GM03348 (cell line): ENCODE results near the gene KAT7.

Source experiments
- DNase-seq: peaks from one replicate; pipeline ENCODE4 v3.0.0; 2012; ENCODE audit warnings: low spot score

KAT7 gene

DNA sequence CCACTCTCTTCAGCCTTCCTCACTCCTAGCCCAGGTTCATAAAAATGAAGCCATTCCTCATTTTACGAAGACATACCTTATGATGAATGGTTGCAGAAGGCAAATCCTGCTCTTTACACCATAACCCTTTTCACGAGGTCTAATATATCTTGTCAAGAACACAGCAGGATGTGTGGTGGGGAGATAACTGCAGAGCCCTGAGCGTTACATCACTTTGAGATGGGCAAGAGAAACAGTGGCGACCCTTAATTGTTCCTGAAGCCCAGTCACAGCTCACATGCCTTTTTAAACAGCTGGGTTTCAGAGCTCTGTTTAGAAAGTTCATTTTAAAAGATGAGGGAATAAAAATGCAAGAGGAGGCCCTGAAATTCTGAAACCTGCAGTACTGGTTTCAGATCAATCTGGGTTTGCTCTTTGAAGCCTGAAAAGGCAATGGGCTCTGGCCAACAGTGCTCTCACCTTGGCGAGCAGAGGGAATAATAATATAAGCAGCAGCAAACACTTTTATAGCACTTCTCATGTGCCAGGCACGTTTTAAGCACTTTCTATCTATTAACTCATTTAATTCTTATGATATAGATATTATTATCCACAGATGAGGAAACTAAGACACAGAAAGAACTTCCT is 27.4 kb upstream of the KAT7 start:
- DNase-seq = no peak

DNA sequence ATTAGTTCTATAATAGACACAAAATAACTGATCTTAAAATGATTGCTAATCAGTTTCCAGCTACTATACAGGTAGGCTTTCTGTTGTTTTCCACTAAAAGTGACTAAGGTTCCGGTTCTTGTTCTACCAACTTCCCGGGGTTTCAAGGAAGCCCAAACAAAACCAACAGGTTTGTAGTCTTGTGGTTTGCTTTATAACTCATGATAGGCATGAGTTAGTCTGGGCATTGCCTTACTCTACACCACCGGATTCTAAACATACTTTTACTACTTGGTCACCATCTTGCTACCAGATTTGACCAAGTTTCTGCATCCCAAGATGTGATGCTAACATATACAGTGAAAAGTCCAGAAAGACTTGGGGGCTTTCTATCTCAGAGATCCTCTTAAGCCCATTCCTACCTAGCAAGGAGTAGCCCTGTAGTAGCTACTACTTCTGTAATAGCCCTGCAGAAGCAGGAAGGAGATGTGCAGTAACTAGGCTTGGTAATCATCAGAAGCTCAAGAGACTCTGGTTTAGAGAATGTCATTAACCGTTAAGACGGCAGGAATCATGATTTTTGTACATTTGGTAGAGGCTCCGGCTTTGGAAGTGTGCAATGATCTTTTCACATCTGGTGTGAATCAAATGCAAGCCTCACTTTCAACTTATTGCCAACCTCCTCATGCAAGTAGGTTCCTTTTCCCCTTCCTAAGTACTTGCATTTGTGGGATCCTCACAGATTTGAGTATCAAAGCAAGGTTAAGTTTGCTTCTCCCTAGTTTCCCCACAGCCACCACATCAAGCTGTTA is 26.1 kb upstream of the KAT7 start:
- no peak for DNase-seq

GRCh38 chr17:49763735-49764558 is 24.5 kb upstream of the KAT7 start, which contains the start of gene FAM117A:
Gene FAM117A, minus strand, starts transcription at chr17:49764131. Its CDS starts 44 bp downstream, at chr17:49764087.
- DNase-seq = peak; percentile 98

DNA sequence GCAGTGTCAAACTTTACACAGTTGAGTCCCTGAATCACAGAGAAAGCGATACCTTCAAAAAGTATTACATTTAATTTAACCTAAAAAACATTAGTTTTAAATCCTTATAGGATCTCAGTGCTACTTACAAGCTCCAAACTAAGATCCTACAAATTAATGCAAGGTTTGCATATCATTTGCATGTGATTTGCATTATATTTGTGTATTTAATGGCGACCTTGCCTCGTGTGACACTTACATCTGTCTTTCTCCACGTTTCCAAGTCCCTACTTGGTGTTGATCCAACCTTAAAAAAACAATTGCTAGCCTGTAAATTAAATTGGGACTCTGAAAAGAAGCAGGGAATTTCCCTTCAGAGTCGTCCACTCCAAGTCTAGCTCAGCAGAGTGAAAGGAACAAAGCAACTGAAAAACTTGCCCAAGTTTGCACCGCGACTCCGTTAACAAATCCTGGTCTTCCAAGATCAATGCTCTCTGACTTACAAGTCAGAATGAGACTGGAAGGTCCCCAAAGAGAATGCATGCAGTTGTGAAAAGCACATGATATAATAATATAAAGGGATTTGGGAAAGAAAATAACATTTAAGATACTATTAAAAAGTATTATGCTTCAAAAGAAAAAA is 23.8 kb upstream of the KAT7 start:
- no peak for DNase-seq

GRCh38 chr17:49766918-49767530 is 21.5 kb upstream of the KAT7 start:
- DNase-seq = no peak

DNA sequence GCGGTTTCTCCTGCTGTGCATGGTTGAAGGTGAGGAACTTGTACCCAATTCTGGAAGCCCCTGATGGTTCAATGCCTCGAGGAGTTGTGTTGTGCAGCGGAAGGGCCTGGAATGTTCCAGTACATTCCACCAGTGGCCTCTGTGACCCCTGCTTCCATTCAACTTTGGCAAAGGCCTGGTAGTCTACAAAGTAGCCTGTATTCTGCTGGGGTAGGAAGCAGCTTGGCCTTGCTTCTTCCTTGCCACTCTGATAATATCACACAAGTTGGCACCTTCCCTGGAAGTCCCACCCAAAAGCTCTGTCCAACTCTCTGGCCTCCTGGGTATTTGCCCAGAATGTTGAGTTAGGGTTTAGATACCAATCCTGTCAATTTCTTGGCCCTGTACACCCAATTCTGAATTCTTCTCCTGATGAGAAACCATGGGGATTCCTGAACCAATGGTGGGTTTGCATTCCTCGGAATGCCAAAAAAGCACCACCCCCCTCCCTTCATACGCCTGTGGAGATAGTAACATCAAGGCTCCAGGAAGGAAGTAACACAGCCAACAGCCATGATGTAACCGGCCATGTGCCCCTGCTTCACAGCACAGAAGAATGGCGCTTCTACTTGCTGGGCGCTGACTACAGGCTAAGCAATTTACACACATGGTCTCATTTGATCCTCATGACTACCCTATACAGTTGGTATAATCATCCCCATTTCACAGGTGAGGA is 12.8 kb upstream of the KAT7 start:
- no peak for DNase-seq

DNA sequence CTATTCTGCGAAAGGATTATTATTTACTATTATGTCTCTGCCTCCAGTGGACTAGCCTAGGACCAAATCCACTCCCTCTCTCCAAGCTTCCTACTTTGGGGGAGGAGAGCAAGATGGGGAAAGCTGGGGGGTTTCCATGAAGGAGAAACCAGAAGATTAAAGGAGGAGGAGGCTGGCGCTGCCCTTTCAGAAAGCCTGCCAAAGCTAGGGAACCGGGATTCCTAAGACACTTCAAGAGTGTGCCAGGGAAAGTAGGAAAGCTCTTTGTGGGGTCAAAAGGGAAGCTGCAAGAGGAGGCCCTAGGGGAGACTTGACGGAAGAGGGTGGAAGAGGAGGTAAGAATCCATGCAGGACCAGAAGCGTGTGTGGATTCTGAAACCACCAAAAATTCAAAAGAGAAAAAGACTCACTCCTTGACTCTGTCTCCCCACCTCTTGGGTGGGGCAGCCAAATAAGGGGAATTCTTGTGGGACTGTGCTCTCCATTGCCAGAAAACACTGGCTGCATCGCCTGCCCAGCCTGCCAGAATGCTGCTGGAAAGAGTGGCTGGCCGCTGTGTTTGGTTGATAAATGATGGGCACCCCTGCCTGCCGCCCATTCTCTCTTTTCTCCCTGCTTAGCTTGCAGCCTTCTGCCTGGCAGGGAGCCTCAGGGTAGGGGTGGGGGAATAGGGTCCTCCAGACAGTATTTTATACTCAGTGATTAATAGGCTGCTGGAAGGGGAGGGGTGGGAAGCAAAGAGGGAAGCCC is 11.8 kb upstream of the KAT7 start:
- DNase-seq = no peak

GRCh38 chr17:49777563-49777962 is 10.9 kb upstream of the KAT7 start:
- DNase-seq = no peak

GRCh38 chr17:49779156-49779738 is 9.2 kb upstream of the KAT7 start:
- DNase-seq = no peak

DNA sequence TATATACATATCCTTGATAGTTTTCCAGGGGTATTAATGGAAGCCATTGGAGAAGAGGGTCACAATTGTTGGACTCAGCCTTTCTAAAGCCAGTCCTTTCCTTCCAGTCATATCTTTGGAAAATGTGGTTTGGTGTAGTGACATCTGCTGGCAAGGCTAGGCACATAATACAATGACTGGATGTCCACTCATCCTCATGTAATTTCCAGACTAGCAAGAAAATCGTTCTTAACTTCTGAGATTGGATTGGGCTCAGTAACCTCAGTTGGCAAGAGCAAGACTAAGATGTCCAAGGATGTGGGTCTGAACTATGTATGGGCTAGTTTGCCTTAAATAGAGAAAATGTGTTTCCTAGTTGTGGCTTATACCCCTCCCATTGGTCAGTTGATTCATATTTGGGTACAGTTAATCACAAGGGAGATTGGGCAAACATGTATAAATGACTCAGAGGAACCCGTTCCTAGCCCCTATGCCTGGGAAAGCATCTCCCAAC is 8.7 kb upstream of the KAT7 start:
- DNase-seq = peak; percentile 81

- DNase-seq = no peak
Measured at GRCh38 chr17:49783071-49783715, 5.3 kb upstream of the KAT7 start.

DNA sequence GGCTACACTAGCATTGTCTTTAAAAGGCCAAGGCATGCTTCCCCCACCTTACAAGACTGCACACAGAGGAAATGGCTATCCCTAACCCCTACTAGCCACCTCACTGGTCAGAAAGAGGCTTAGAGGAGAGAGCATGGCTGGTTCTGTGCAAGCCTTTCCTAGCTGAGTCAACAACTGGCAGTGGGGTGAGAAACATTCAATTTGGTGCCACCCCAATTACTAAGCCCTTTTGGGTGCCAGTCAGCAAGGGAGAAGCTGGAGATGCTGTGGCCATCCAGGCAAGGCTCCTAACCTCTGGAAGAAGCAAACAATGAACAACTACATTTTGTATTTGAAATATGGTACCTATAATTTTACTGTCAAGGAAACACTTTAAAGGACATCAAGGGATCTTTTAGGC is 4.7 kb upstream of the KAT7 start:
- no peak for DNase-seq

DNA sequence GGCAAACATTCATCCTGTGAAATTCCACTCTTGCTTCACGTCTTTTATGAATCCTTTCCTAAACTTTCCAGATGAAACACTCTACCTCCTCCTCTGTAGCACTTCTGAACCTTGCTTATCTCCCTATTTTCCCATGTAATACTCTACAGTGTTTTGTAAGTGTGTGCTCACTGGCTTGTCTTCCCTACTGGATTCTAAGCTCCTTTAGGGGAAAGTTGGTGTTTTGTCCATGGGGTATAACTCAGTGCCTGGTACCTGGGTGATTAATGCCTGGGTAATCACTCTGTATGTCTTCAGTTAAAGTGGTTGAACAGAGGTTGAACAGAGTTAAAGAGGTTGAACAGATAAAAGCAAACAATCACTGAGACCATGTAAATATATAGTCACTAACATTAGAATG is 3.8 kb upstream of the KAT7 start:
- DNase-seq = no peak

GRCh38 chr17:49787884-49788477 is 500 bp upstream of the KAT7 start:
- no peak for DNase-seq

- DNase-seq = no peak
Measured at GRCh38 chr17:49789243-49789578, 730 bp downstream of the KAT7 start.

DNA sequence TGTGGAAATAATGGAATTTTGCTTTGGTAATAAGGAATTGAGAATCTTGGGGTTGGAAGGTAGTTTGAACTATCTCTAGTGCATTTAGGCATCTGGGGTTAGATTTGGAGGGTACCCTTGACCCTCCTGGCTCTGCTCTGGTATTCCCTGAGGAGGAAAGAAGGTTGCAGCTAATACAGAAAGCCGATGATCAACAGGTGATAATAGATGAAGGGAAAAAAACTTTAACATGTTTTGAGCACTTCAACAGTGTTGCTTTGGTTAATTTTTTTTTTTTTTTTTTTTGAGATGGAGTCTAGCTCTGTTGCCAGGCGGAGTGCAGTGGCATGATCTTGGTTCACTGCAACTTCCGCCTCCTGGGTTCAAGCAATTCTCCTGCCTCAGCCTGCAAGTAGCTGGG is 4.8 kb downstream of the KAT7 start:
- no peak for DNase-seq

DNA sequence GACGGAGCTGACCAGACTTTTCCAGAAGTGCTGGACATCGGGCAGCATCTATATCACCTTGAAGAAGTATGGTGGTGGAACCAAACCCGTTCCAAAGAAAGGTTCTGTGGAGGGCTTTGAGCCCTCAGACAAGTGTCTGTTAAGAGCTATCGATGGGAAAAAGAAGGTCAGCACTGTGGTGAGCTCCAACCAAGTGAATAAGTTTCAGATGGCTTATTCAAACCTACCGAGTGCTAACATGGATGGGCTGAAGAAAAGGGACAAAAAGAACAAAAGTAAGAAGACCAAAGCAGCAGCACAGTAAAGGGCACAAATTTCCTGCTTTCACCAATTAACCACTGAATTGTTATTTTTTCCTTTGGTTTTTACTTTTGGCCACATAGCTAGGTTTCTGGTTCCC is 6.9 kb downstream of the KAT7 start:
- DNase-seq = no peak

DNA sequence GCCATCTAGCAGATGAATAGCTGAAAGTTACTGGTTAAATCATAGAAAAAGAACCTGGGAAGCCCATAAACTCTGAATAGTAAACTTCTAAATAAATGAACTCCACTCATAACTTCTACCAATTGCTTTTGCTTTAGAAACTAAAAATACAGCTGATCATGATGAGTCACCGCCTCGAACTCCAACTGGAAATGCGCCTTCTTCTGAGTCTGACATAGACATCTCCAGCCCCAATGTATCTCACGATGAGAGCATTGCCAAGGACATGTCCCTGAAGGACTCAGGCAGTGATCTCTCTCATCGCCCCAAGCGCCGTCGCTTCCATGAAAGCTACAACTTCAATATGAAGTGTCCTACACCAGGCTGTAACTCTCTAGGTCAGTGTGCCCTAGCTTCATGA is 9.7 kb downstream of the KAT7 start:
- DNase-seq = no peak

- DNase-seq = no peak
Measured at GRCh38 chr17:49798738-49799137, 10.3 kb downstream of the KAT7 start.
